ENCODE measurements around the gene NFATC2. TPM values are rescaled to one million over a fixed set of nuclear protein-coding genes. Genes with fewer than 3 reads are reported as not detected.

The NFATC2 gene
- total RNA-seq, 2 donors from 2014 or later = 29.4 to 41.1 TPM

- Mint-ChIP-seq H3K4me3 (peak overlapping the region; percentile 97), H3K36me3 (ENCODE audit: low read depth) (peaks cover 74% of the 10 kb centered on the region)
Measured at GRCh38 chr20:51536116-51537069, 6.1 kb downstream of the NFATC2 start.

DNA sequence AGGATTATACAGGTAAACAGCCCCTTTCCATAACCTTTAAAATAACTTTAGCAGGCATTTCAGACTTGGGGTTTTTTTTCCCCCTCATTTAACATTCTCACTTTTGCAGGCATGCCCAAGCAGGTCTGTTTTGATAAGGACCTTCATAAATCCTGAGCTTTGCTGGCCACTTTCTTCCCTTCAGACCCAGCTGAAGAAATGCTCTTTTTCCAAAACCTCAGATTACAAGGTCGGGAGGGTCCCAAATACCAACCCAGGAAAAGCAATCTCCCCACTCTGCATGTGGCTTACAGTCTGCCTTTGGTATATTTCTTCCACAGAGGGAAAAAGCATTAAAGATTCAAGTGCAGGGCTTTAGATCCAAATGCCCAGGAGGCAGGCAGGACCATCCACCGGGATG, 6.8 kb downstream of the NFATC2 start:
- Mint-ChIP-seq H3K9me3 (no peaks in the 10 kb centered on the region), H3K4me1 (peaks cover 64% of the 10 kb centered on the region), H3K27ac (peak overlapping the region; percentile 39), H3K27me3 (no peaks in the 10 kb centered on the region), H3K4me3 (peak overlapping the region; percentile 97), H3K36me3 (ENCODE audit: low read depth) (peaks cover 74% of the 10 kb centered on the region)
- ATAC-seq (replicated peaks) = no peak

More at GRCh38 chr20:51536116-51537069, 6.1 kb downstream of the NFATC2 start:
- no peaks in the 10 kb centered on the region for H3K27me3 Mint-ChIP-seq
- no peaks in the 10 kb centered on the region for H3K9me3 Mint-ChIP-seq
- peak overlapping the region; percentile 39 for H3K27ac Mint-ChIP-seq
- peaks cover 64% of the 10 kb centered on the region for H3K4me1 Mint-ChIP-seq
- no peak for ATAC-seq (replicated peaks)

DNA sequence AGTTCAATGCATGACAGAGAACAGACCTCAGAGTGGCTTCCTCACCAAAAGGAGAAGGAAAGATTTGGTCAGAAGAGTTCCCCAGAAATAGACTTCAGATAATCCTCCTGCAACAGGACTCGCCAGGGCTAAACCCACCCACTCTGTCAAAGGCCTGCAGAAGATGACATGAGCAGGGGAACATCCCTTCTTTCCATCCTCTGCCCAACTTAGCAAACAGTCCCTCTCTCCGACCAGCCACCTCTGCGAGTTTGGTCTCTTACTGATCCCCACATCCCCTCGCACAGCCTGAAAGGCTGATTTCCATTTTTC, 7.5 kb downstream of the NFATC2 start:
- Mint-ChIP-seq H3K4me3 (peak overlapping the region; percentile 97), H3K9me3 (no peaks in the 10 kb centered on the region), H3K27me3 (no peaks in the 10 kb centered on the region), H3K36me3 (ENCODE audit: low read depth) (peaks cover 75% of the 10 kb centered on the region), H3K27ac (peak overlapping the region; percentile 39), H3K4me1 (peaks cover 68% of the 10 kb centered on the region)
- peak; percentile 4 for ATAC-seq (replicated peaks)

- peak overlapping the region; percentile 88 for H3K4me3 Mint-ChIP-seq
- no peaks in the 10 kb centered on the region for H3K9me3 Mint-ChIP-seq
- no peak for ATAC-seq (replicated peaks)
- peak overlapping the region; percentile 99 for H3K27ac Mint-ChIP-seq
- peaks cover 69% of the 10 kb centered on the region for H3K4me1 Mint-ChIP-seq
- H3K36me3 Mint-ChIP-seq (ENCODE audit: low read depth) = peaks cover 77% of the 10 kb centered on the region
- no peaks in the 10 kb centered on the region for H3K27me3 Mint-ChIP-seq
Measured at GRCh38 chr20:51533291-51534172, 9.0 kb downstream of the NFATC2 start.

GRCh38 chr20:51532577-51533191, 9.8 kb downstream of the NFATC2 start:
- Mint-ChIP-seq H3K27me3 (no peaks in the 10 kb centered on the region), H3K9me3 (no peaks in the 10 kb centered on the region), H3K36me3 (ENCODE audit: low read depth) (peaks cover 77% of the 10 kb centered on the region), H3K4me1 (peaks cover 73% of the 10 kb centered on the region), H3K27ac (peak overlapping the region; percentile 99), H3K4me3 (peak overlapping the region; percentile 88)
- ATAC-seq (replicated peaks) = no peak

DNA sequence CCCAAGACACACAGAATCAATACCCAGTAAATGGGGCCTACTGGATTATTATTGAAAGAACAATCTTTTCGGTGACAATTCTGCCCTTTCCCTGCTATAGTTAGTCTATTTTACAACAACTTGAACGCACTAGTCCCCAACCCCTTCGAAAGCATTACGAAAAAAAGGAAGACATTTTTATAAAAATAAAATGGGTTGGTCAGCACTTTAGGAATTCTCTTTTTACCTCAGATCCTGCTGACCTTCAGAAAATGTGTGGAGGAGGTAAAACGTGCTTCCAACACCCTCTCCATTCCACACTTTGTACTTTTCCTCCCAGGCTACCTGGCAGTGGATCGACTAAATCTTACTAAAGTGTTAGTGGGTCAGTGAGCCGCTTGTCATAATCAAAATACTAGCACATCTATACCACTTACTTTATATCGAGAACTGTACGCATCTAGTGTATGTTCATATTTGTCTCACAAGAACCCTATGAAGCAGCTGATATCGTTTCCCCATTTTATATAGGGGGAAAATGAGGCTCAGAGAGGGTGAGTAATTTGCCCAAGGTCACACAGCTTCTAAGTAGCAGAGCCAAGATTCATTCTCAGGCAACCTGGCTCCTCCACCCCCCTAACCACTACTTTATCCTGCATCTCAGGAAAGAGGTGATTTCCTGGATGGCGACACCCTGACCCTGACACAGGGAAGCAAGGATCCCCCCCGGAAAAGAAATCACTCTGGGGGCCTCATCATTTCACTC, 10.6 kb downstream of the NFATC2 start:
- peak overlapping the region; percentile 88 for H3K4me3 Mint-ChIP-seq
- H3K27ac Mint-ChIP-seq = peak overlapping the region; percentile 99

DNA sequence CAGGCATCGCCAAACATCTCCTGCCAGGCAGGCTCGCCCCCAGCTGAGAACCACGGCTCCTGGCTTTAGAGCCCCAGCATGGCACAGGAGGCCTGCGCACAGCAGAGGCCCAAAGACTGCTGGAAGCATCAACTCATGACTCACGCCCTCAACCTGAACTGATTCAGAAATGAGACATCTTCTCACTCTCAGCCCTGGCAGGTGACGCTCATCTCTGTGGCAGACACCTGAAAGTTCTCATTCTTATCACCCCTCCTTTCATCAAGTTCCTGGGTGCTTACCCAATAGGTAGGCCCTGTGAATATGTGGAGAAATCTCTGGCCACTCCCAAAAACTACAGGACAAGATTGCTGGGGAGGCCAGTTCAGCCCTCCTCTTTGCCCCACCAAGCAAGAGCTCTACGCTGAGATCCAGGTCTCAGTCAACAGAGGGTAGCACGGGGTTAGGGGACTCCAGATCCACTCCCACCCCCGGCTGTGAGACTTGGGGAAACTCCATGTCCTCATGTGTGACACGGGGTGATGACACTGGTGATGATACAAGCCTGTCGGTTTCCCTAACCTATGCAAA, 11.3 kb downstream of the NFATC2 start:
- H3K36me3 Mint-ChIP-seq (ENCODE audit: low read depth) = peaks cover 63% of the 10 kb centered on the region
- ATAC-seq (replicated peaks) = peak; percentile 80
- peak overlapping the region; percentile 99 for H3K27ac Mint-ChIP-seq
- peak overlapping the region; percentile 88 for H3K4me3 Mint-ChIP-seq
- no peaks in the 10 kb centered on the region for H3K9me3 Mint-ChIP-seq
- peaks cover 69% of the 10 kb centered on the region for H3K4me1 Mint-ChIP-seq
- H3K27me3 Mint-ChIP-seq = no peaks in the 10 kb centered on the region

More for the DNA sequence above, 10.6 kb downstream of the NFATC2 start:
- H3K36me3 Mint-ChIP-seq (ENCODE audit: low read depth) = peaks cover 69% of the 10 kb centered on the region
- H3K27me3 Mint-ChIP-seq = no peaks in the 10 kb centered on the region
- ATAC-seq (replicated peaks) = no peak
- no peaks in the 10 kb centered on the region for H3K9me3 Mint-ChIP-seq
- H3K4me1 Mint-ChIP-seq = peaks cover 74% of the 10 kb centered on the region

- Mint-ChIP-seq H3K27me3 (no peaks in the 10 kb centered on the region), H3K4me1 (peaks cover 68% of the 10 kb centered on the region), H3K4me3 (peak overlapping the region; percentile 88), H3K9me3 (no peaks in the 10 kb centered on the region), H3K27ac (peak overlapping the region; percentile 99), H3K36me3 (ENCODE audit: low read depth) (peaks cover 70% of the 10 kb centered on the region)
- peak; percentile 40 for ATAC-seq (replicated peaks)
Measured at GRCh38 chr20:51529758-51530157, 12.8 kb downstream of the NFATC2 start.

GRCh38 chr20:51529081-51529681, 13.3 kb downstream of the NFATC2 start:
- peak; percentile 45 for ATAC-seq (replicated peaks)
- H3K36me3 Mint-ChIP-seq (ENCODE audit: low read depth) = peaks cover 71% of the 10 kb centered on the region
- H3K27ac Mint-ChIP-seq = peak overlapping the region; percentile 99
- H3K4me1 Mint-ChIP-seq = peaks cover 68% of the 10 kb centered on the region
- H3K27me3 Mint-ChIP-seq = no peaks in the 10 kb centered on the region
- H3K9me3 Mint-ChIP-seq = no peaks in the 10 kb centered on the region
- H3K4me3 Mint-ChIP-seq = peak overlapping the region; percentile 88

DNA sequence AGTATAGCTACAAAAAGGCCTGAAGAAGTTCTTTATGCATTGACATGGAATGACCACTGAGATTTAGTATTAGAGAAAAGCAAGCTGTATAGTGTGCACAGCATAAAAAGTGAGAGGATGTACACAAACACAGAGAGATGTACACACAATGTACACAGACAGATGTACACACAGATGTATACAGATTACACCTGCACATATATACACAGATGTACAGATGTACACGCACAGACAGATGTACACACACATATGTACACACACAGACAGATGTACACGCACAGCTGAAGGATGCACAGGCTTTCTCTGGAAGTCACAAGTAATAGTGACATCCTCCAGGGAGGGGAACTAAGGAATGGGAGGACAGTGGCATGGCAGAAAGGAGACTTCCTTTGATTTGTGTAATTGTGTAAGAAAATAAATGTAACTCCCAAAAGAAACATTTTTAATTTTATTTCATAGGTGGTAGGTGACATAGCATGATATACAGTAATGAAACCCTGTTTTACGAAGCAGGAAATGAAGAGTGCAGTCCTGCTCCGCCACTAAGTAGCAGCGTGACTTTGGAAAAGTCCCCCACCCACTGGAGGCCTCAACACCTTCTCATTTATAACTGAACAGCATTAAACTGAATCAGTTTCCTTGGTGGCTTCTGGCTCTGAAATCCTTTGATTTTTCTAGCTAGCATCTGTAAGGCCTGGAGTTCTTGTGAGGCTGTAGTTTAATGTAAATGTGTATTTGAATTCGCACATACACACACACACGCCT, 14.1 kb downstream of the NFATC2 start:
- no peaks in the 10 kb centered on the region for H3K27me3 Mint-ChIP-seq
- H3K36me3 Mint-ChIP-seq (ENCODE audit: low read depth) = peaks cover 72% of the 10 kb centered on the region
- H3K4me3 Mint-ChIP-seq = peak overlapping the region; percentile 88
- no peaks in the 10 kb centered on the region for H3K9me3 Mint-ChIP-seq
- peak overlapping the region; percentile 99 for H3K27ac Mint-ChIP-seq
- peaks cover 66% of the 10 kb centered on the region for H3K4me1 Mint-ChIP-seq
- peak; percentile 44 for ATAC-seq (replicated peaks)

GRCh38 chr20:51526754-51527153, 15.8 kb downstream of the NFATC2 start:
- Mint-ChIP-seq H3K36me3 (ENCODE audit: low read depth) (peaks cover 75% of the 10 kb centered on the region), H3K4me1 (peaks cover 70% of the 10 kb centered on the region), H3K9me3 (no peaks in the 10 kb centered on the region), H3K4me3 (peak overlapping the region; percentile 88), H3K27me3 (no peaks in the 10 kb centered on the region), H3K27ac (peak overlapping the region; percentile 99)
- no peak for ATAC-seq (replicated peaks)

GRCh38 chr20:51526106-51526470, 16.4 kb downstream of the NFATC2 start:
- no peaks in the 10 kb centered on the region for H3K9me3 Mint-ChIP-seq
- H3K27ac Mint-ChIP-seq = peak overlapping the region; percentile 99
- peak overlapping the region; percentile 88 for H3K4me3 Mint-ChIP-seq
- H3K4me1 Mint-ChIP-seq = peaks cover 65% of the 10 kb centered on the region
- peaks cover 75% of the 10 kb centered on the region for H3K36me3 Mint-ChIP-seq (ENCODE audit: low read depth)
- H3K27me3 Mint-ChIP-seq = no peaks in the 10 kb centered on the region
- ATAC-seq (replicated peaks) = no peak

Data from activated T-helper 17 cell treated with anti-CD3 and anti-CD28 coated beads, Interleukin-2, amount 50 U/mL, for 72 hours (primary cell).